MCF 10A (cell line): ENCODE results near the gene SPOCD1. TPM values are rescaled to one million over a fixed set of nuclear protein-coding genes. Genes with fewer than 3 reads are reported as not detected.

Source experiments
- BruUV-seq: library from RNA; stranded (reverse); fragments of 400-500 nt; replicated peaks from 2 replicates; lab custom pipeline; 2021; lab: Mats Ljungman, UMichigan
- CTCF ChIA-PET: fragments of 300-600 bp; sonication (Branson Sonifier 250); formaldehyde crosslinking; extraction: SDS; loops from one replicate; lab custom pipeline; 2021; ENCODE audit warnings: antibody characterized with exemption, inconsistent platforms; lab: Yijun Ruan, JAX
- POLR2A ChIA-PET: fragments of 300-600, 350-650 bp; sonication (Branson Sonifier 250); formaldehyde crosslinking; extraction: SDS; loops from one replicate; lab custom pipeline; 2020; ENCODE audit warnings: antibody characterized with exemption, inconsistent platforms; lab: Yijun Ruan, JAX
- DNase-seq: peaks from one replicate; pipeline ENCODE4 v3.0.0-alpha.2; 2018; ENCODE audit not compliant: unreplicated experiment
- H3K27ac Mint-ChIP-seq: one replicate; pipeline ENCODE4 v1.8.0; 2022; ENCODE audit warnings: mild to moderate bottlenecking, low read depth, mixed read lengths; ENCODE audit not compliant: unreplicated experiment
- H3K27me3 Mint-ChIP-seq: one replicate; pipeline ENCODE4 v1.8.0; 2022; ENCODE audit warnings: mixed read lengths; ENCODE audit not compliant: insufficient read depth, unreplicated experiment
- H3K36me3 Mint-ChIP-seq: one replicate; pipeline ENCODE4 v1.8.0; 2022; ENCODE audit warnings: mild to moderate bottlenecking, moderate library complexity, mixed read lengths; ENCODE audit not compliant: insufficient read depth, unreplicated experiment
- H3K4me1 Mint-ChIP-seq: one replicate; pipeline ENCODE4 v1.8.0; 2022; ENCODE audit warnings: mixed read lengths; ENCODE audit not compliant: insufficient read depth, unreplicated experiment
- H3K4me3 Mint-ChIP-seq: one replicate; pipeline ENCODE4 v1.8.0; 2022; ENCODE audit warnings: mild to moderate bottlenecking, moderate library complexity, mixed read lengths; ENCODE audit not compliant: unreplicated experiment
- H3K9me3 Mint-ChIP-seq: one replicate; pipeline ENCODE4 v1.8.0; 2022; ENCODE audit warnings: mixed read lengths; ENCODE audit not compliant: unreplicated experiment
- CTCF ChIP-seq: fragments of 200-600 bp; IDR thresholded peaks from one replicate; pipeline ENCODE4 v1.8.0; 2022; ENCODE audit warnings: antibody characterized with exemption, mild to moderate bottlenecking; ENCODE audit not compliant: unreplicated experiment
- intact Hi-C: fragments of 100-400 bp; cut with micrococcal nuclease; formaldehyde crosslinking; loops from 2 replicates; pipeline ENCODE4 v1.14.1; 2022
- total RNA-seq: library from RNA; stranded (reverse); gene quantifications from 2 replicates; pipeline ENCODE4 v1.2.3, GENCODE V29; 2022

SPOCD1 gene
- total RNA-seq, 1 experiment from 2014 or later: 0.47 TPM

GRCh38 chr1:31835415-31835814 is 19.6 kb upstream of the SPOCD1 start:
- no peak for TF ChIP-seq CTCF
- Mint-ChIP-seq H3K4me1 (no peaks in the 10 kb centered on the region), H3K4me3 (no peak overlapping the region), H3K9me3 (no peaks in the 10 kb centered on the region), H3K27me3 (no peaks in the 10 kb centered on the region), H3K27ac (no peak overlapping the region), H3K36me3 (no peaks in the 10 kb centered on the region)
- intact Hi-C loops: no loop called here
- no TSS peak for BruUV-seq
- no peak for DNase-seq
- ChIA-PET CTCF (interaction anchor here (0.7 kb wide), 2 partner anchors 25 to 89 kb away, joined by 3 read pairs; no protein-coding TSS in a partner anchor), POLR2A (interaction anchor here (0.6 to 0.7 kb wide), 2 partner anchors 23 to 196 kb away, joined by 3 read pairs; no protein-coding TSS in a partner anchor)

GRCh38 chr1:31834501-31834900 is 18.7 kb upstream of the SPOCD1 start:
- ChIA-PET POLR2A (interaction anchor here (0.7 kb wide), 1 partner anchor 195 kb away, joined by 3 read pairs; no protein-coding TSS in a partner anchor), CTCF (no interaction called here)
- DNase-seq: peak; percentile 25
- no TSS peak for BruUV-seq
- Mint-ChIP-seq H3K27ac (no peak overlapping the region), H3K36me3 (no peaks in the 10 kb centered on the region), H3K4me3 (no peak overlapping the region), H3K27me3 (no peaks in the 10 kb centered on the region), H3K9me3 (no peaks in the 10 kb centered on the region), H3K4me1 (no peaks in the 10 kb centered on the region)
- no peak for TF ChIP-seq CTCF
- intact Hi-C loops: no loop called here

GRCh38 chr1:31831397-31832378 is 15.9 kb upstream of the SPOCD1 start:
- POLR2A ChIA-PET: interaction anchor here (0.6 to 2.1 kb wide), 5 partner anchors 12 to 142 kb away, joined by 3 to 9 read pairs (median 3); no protein-coding TSS in a partner anchor
- TF ChIP-seq CTCF: no peak
- no peaks in the 10 kb centered on the region for H3K4me1 Mint-ChIP-seq
- CTCF ChIA-PET: interaction anchor here (0.6 kb wide), 1 partner anchor 160 kb away, joined by 3 read pairs; no protein-coding TSS in a partner anchor
- intact Hi-C loops: no loop called here
- no peak overlapping the region for H3K4me3 Mint-ChIP-seq
- no peak for DNase-seq
- H3K9me3 Mint-ChIP-seq: no peaks in the 10 kb centered on the region
- BruUV-seq: no TSS peak
- H3K27me3 Mint-ChIP-seq: no peaks in the 10 kb centered on the region
- H3K36me3 Mint-ChIP-seq: peaks cover 5% of the 10 kb centered on the region
- no peak overlapping the region for H3K27ac Mint-ChIP-seq

GRCh38 chr1:31830511-31830910 is 14.7 kb upstream of the SPOCD1 start:
- no peak for TF ChIP-seq CTCF
- DNase-seq: no peak
- no peak overlapping the region for H3K4me3 Mint-ChIP-seq
- no peaks in the 10 kb centered on the region for H3K9me3 Mint-ChIP-seq
- POLR2A ChIA-PET: no interaction called here
- intact Hi-C loops: no loop called here
- CTCF ChIA-PET: interaction anchor here (0.6 kb wide), 1 partner anchor 28 kb away, joined by 3 read pairs; no protein-coding TSS in a partner anchor
- H3K36me3 Mint-ChIP-seq: peaks cover 6% of the 10 kb centered on the region
- no peaks in the 10 kb centered on the region for H3K4me1 Mint-ChIP-seq
- BruUV-seq: no TSS peak
- no peak overlapping the region for H3K27ac Mint-ChIP-seq
- H3K27me3 Mint-ChIP-seq: no peaks in the 10 kb centered on the region
